ENCODE results near the gene SRCAP. TPM values are rescaled to one million over a fixed set of nuclear protein-coding genes. Genes with fewer than 3 reads are reported as not detected.

Gene SRCAP
- total RNA-seq, 4 donors from 2014 or later: 32.9 to 57.7 (median 50.7) TPM

- Histone ChIP-seq H3K36me3 (peaks cover 51 to 53% of the 10 kb centered on the region in 2 donors), H3K4me1 (peaks cover 22 to 24% of the 10 kb centered on the region in 2 donors), H3K9me3 (no peaks in the 10 kb centered on the region), H3K4me3 (replicated peaks in 1 of 3) (no peak overlapping the region), H3K27ac (no peak overlapping the region), H3K27me3 (no peaks in the 10 kb centered on the region)
- intact Hi-C loops (cut with DNase I): no loop called here
- TF ChIP-seq CTCF (IDR thresholded peaks at IDR 0.05): no peak
- TF ChIP-seq POLR2A (IDR thresholded peaks at IDR 0.05): no peak
- 91 to 97% methylated on average over 9 to 11 of the region's 11 CpGs for WGBS, 2 donors
- no peak for DNase-seq
Observed at GRCh38 chr16:30764086-30764485, 65.1 kb downstream of the SRCAP start.

- no peak overlapping the region for H3K27ac ChIP-seq
- TF ChIP-seq POLR2A (IDR thresholded peaks at IDR 0.05): no peak
- TF ChIP-seq CTCF (IDR thresholded peaks at IDR 0.05): no peak
- peaks cover 59 to 62% of the 10 kb centered on the region in 2 donors for H3K36me3 ChIP-seq
- 94 to 95% methylated on average over 12 of the region's 12 CpGs for WGBS, 2 donors
- H3K9me3 ChIP-seq: no peaks in the 10 kb centered on the region
- DNase-seq: no peak
- H3K4me1 ChIP-seq: peaks cover 22 to 24% of the 10 kb centered on the region in 2 donors
- H3K27me3 ChIP-seq: no peaks in the 10 kb centered on the region
- intact Hi-C loops (cut with DNase I): no loop called here
- H3K4me3 ChIP-seq (replicated peaks in 1 of 3): no peak overlapping the region
Observed at GRCh38 chr16:30764816-30765465, 66.0 kb downstream of the SRCAP start.

- TF ChIP-seq CTCF (IDR thresholded peaks at IDR 0.05): no peak
- TF ChIP-seq POLR2A (IDR thresholded peaks at IDR 0.05): no peak
- no peak for DNase-seq
- WGBS, 2 donors: 89 to 93% methylated on average over 15 to 23 of the region's 29 CpGs
- Histone ChIP-seq H3K27me3 (no peaks in the 10 kb centered on the region), H3K4me3 (replicated peaks in 1 of 3) (no peak overlapping the region), H3K9me3 (no peaks in the 10 kb centered on the region), H3K36me3 (peaks cover 71 to 76% of the 10 kb centered on the region in 2 donors), H3K4me1 (peaks cover 15 to 16% of the 10 kb centered on the region in 2 donors), H3K27ac (no peak overlapping the region)
- intact Hi-C loops (cut with DNase I): no loop called here
Observed at GRCh38 chr16:30766206-30766932, 67.4 kb downstream of the SRCAP start.

- Histone ChIP-seq H3K4me3 (replicated peaks in 1 of 3) (no peak overlapping the region), H3K4me1 (peaks cover 13 to 15% of the 10 kb centered on the region in 2 donors), H3K36me3 (peaks cover 76 to 82% of the 10 kb centered on the region in 2 donors), H3K9me3 (no peaks in the 10 kb centered on the region), H3K27ac (no peak overlapping the region), H3K27me3 (no peaks in the 10 kb centered on the region)
- TF ChIP-seq CTCF (IDR thresholded peaks at IDR 0.05): no peak
- TF ChIP-seq POLR2A (IDR thresholded peaks at IDR 0.05): no peak
- DNase-seq: no peak
- WGBS, 2 donors: 86 to 91% methylated on average over 4 of the region's 4 CpGs
- intact Hi-C loops (cut with DNase I): no loop called here
Observed at GRCh38 chr16:30766933-30767284, 67.9 kb downstream of the SRCAP start.
